Ascending aorta (tissue), 2 donors: ENCODE measurements around the gene GALC. TPM values are rescaled to one million over a fixed set of nuclear protein-coding genes. Genes with fewer than 3 reads are reported as not detected.
A peak's percentile ranks its signal among the peaks of the same experiment; 100 is the strongest.

ENCODE experiments used
- DNase-seq, 2 donors: peaks; one replicate each; pipeline ENCODE4 v3.0.0-alpha.2; 2019; ENCODE audit warnings: low spot score in 2 of 2
- H3K27ac ChIP-seq, 2 donors: fragments of 200-600 bp; sonication (generic); one replicate each; pipeline ENCODE4 v1.5.1; 2016 to 2017; ENCODE audit warnings: mild to moderate bottlenecking in 1 of 2
- H3K27me3 ChIP-seq: fragments of 200-600 bp; sonication (generic); one replicate; pipeline ENCODE4 v1.5.1; 2017
- H3K36me3 ChIP-seq, 2 donors: fragments of 200-600 bp; sonication (generic); one replicate each; pipeline ENCODE4 v1.5.1; 2016
- H3K4me1 ChIP-seq, 2 donors: fragments of 200-600 bp; sonication (generic); one replicate each; pipeline ENCODE4 v1.5.1; 2016 to 2017; ENCODE audit warnings: mild to moderate bottlenecking in 1 of 2
- H3K4me3 ChIP-seq, 2 donors: fragments of 200-600 bp; sonication (generic); one replicate each; pipeline ENCODE4 v1.5.1; 2016 to 2017; ENCODE audit warnings: mild to moderate bottlenecking in 1 of 2
- H3K9me3 ChIP-seq, 2 donors: fragments of 200-600 bp; sonication (generic); one replicate each; pipeline ENCODE4 v1.5.1; 2016
- CTCF ChIP-seq, 3 experiments: fragments of 200-600 bp in 2 of 3; fragments of 450-650 bp in 1 of 3; sonication (generic) in 2 of 3; IDR thresholded peaks; one replicate each; pipeline ENCODE4 v1.5.1; 2016 to 2019; ENCODE audit warnings: antibody characterized with exemption in 3 of 3, mild to moderate bottlenecking in 1 of 3, moderate library complexity in 1 of 3
- intact Hi-C: fragments of 100-400 bp; cut with DNase I; formaldehyde crosslinking; loops from one replicate; pipeline ENCODE4 v1.15.1; 2023
- total RNA-seq: library from RNA; depleted of rRNA; stranded (reverse); fragments of >200 nt; gene quantifications from one replicate; pipeline ENCODE4 v1.1.0, GENCODE V29; 2016

Gene GALC
- total RNA-seq, 1 donor from 2014 or later = 31.7 TPM

DNA sequence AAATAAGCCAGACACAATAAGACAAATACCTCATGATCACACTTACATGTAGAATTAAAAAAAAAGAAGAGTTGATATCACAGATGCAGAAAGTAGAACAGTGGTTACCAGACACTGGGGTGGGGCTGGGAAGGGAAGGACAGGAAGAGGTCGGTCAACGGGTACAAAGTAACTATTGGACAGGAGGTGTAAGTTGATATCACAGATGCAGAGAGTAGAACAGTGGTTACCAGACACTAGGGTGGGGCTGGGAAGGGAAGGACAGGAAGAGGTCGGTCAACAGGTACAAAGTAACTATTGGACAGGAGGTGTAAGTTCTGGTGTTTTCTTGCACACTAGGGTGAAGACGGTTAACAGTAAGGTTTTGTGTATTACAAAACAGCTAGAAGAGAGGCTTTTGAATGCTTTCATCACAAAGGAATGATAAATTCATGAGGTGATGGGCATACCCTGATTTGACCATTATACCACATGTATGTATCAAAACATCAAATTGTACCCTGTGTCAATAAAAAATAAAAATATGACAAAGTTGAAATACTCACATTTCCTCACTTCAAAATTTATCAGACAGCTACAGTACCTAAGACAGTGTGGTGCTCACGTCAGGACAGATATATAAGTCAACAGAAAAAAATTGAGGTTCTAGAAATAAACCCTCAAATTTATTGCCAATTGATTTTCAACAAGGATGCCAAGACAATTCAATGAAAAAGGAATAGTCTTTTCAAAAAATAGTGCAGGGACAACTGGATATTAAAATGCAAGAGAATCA is 32.8 kb downstream of the GALC start:
- no peak for TF ChIP-seq CTCF (IDR thresholded peaks at IDR 0.05)
- intact Hi-C loops = no loop called here
- no peaks in the 10 kb centered on the region for H3K27me3 ChIP-seq
- no peaks in the 10 kb centered on the region for H3K4me1 ChIP-seq
- no peak for DNase-seq
- H3K36me3 ChIP-seq = peaks cover 40% of the 10 kb centered on the region in 2 donors
- no peaks in the 10 kb centered on the region for H3K9me3 ChIP-seq
- no peak overlapping the region for H3K27ac ChIP-seq
- no peak overlapping the region for H3K4me3 ChIP-seq

DNA sequence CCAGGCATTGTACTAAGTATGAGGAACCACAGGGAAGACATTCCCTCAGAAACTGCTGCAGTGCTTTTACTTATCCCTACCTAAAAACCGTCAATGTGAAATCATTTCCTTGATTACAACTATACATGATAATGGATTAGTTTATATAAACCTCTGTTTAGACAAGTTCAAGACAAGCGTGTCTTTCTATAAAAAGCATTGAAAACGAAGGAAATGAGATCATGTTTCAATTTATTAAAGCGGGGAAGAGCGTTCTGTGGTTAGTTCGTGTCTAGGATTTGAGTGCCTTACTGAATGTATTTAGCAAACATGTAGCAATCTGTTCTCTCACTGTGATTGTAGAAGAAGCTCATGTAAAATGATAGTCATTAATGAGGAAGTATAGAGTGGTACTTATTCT is 37.5 kb downstream of the GALC start:
- intact Hi-C loops = no loop called here
- Histone ChIP-seq H3K27me3 (no peaks in the 10 kb centered on the region), H3K36me3 (peaks cover 14 to 18% of the 10 kb centered on the region in 2 donors), H3K9me3 (no peaks in the 10 kb centered on the region), H3K4me1 (no peaks in the 10 kb centered on the region), H3K27ac (no peak overlapping the region), H3K4me3 (no peak overlapping the region)
- DNase-seq = no peak
- TF ChIP-seq CTCF (IDR thresholded peaks at IDR 0.05) = no peak

GRCh38 chr14:87952307-87953094 is 40.5 kb downstream of the GALC start:
- H3K36me3 ChIP-seq = peaks cover 10 to 17% of the 10 kb centered on the region in 2 donors
- intact Hi-C loops = no loop called here
- no peaks in the 10 kb centered on the region for H3K27me3 ChIP-seq
- no peak overlapping the region for H3K27ac ChIP-seq
- H3K9me3 ChIP-seq = no peaks in the 10 kb centered on the region
- no peaks in the 10 kb centered on the region for H3K4me1 ChIP-seq
- no peak for DNase-seq
- no peak for TF ChIP-seq CTCF (IDR thresholded peaks at IDR 0.05)
- no peak overlapping the region for H3K4me3 ChIP-seq

DNA sequence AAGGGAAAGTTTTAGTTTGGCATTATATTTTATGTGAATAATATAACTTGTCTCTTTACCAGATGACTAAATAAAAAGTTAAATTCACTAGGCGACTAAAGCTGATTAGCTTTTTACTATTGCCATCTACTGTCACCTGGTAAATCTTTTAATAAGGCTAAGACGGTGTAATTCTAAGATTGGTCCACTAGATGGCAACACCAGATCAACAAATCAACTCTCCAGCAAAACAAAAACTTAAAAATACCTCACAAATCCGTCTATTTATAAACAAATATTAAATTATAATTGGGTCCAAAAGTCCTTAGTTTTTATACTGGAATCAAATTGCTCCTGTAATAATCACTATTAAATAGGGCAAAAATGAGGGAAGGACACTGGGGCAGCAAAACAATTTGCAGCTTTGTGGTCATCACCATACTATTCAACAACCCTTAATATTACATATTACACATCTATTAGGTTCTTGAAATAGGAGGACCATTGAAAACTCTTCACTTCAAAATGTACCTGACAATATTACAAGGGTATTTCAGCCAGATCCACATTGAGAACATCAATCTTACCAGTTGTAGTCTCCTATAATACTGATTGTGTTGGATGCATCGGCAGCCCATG is 47.9 kb downstream of the GALC start:
- Histone ChIP-seq H3K27me3 (no peaks in the 10 kb centered on the region), H3K4me1 (no peaks in the 10 kb centered on the region), H3K9me3 (no peaks in the 10 kb centered on the region), H3K4me3 (no peak overlapping the region), H3K27ac (no peak overlapping the region), H3K36me3 (peaks cover 21 to 52% of the 10 kb centered on the region in 2 donors)
- DNase-seq = no peak
- TF ChIP-seq CTCF (IDR thresholded peaks at IDR 0.05) = peak; percentile 41 to 61 (median 58)
- intact Hi-C loops = no loop called here

GRCh38 chr14:87940894-87941293 is 52.1 kb downstream of the GALC start:
- Histone ChIP-seq H3K27ac (no peak overlapping the region), H3K4me1 (no peaks in the 10 kb centered on the region), H3K4me3 (no peak overlapping the region), H3K27me3 (no peaks in the 10 kb centered on the region), H3K36me3 (peaks cover 11 to 38% of the 10 kb centered on the region in 2 donors), H3K9me3 (no peaks in the 10 kb centered on the region)
- TF ChIP-seq CTCF (IDR thresholded peaks at IDR 0.05) = no peak
- DNase-seq = no peak
- intact Hi-C loops = no loop called here
